IMR-90 (cell line): ENCODE results near the gene SCARF2.
"Not testable (repeated sequence)": the region's sequence is repeated elsewhere in the genome, so short reads cannot be mapped to it uniquely, and the experiment has no call there.

Source experiments
- CEBPB ChIP-seq: IDR thresholded peaks from 2 replicates; pipeline ENCODE4 v1.6.1; 2012; ENCODE audit warnings: low read depth, low read length, improper control_type of control experiment
- NFE2L2 ChIP-seq: fragments of 150-350 bp; IDR thresholded peaks from 2 replicates; pipeline ENCODE4 v1.6.1; 2016; ENCODE audit warnings: low read depth, mild to moderate bottlenecking, low read length
- POLR2A ChIP-seq: IDR thresholded peaks from 2 replicates; pipeline ENCODE4 v1.6.1; 2012; ENCODE audit warnings: mild to moderate bottlenecking, low read depth, low read length
- RAD21 ChIP-seq: IDR thresholded peaks from 2 replicates; pipeline ENCODE4 v1.6.1; 2012; ENCODE audit warnings: low read length, improper control_type of control experiment
- RCOR1 ChIP-seq: IDR thresholded peaks from 2 replicates; pipeline ENCODE4 v1.6.1; 2012; ENCODE audit warnings: mild to moderate bottlenecking, low read length, improper control_type of control experiment; ENCODE audit not compliant: insufficient replicate concordance
- RFX5 ChIP-seq: IDR thresholded peaks from 2 replicates; pipeline ENCODE4 v1.8.0; 2012; ENCODE audit warnings: low read depth, mild to moderate bottlenecking, low read length, moderate library complexity
- SMC3 ChIP-seq: fragments of 150-350 bp; IDR thresholded peaks from 2 replicates; pipeline ENCODE4 v1.6.1; 2016; ENCODE audit warnings: low read depth, mild to moderate bottlenecking, antibody characterized with exemption, low read length, moderate library complexity
- TF ChIP-seq, protein P1 (sequence below): conservative IDR thresholded peaks from 2 replicates; pipeline ENCODE4 v1.5.1; 2012; ENCODE audit warnings: mild to moderate bottlenecking, low read depth, low read length, improper control_type of control experiment
- TF ChIP-seq, protein P2 (sequence below): fragments of 150-350 bp; IDR thresholded peaks from 2 replicates; pipeline ENCODE4 v1.6.1; 2017; ENCODE audit warnings: mild to moderate bottlenecking, antibody characterized with exemption, low read length, low read depth

DNA sequence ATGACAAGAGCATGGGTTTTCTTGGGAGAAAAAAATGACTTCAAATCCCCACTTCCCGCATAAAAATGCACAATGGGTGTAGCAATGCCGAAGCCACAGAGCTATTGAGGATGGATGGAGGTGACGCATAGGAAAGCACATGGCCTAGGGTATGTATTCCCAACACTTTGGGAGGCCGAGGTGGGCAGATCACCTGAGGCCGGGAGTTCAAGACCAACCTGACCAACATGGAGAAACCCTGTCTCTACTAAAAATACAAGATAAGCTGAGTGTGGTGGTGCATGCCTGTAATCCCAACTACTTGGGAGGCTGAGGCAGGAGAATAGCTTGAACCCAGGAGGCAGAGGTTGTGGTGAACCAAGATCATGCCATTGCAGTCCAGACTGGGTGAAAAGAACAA is 58.9 kb downstream of the SCARF2 start:
- TF ChIP-seq, protein P1, sequence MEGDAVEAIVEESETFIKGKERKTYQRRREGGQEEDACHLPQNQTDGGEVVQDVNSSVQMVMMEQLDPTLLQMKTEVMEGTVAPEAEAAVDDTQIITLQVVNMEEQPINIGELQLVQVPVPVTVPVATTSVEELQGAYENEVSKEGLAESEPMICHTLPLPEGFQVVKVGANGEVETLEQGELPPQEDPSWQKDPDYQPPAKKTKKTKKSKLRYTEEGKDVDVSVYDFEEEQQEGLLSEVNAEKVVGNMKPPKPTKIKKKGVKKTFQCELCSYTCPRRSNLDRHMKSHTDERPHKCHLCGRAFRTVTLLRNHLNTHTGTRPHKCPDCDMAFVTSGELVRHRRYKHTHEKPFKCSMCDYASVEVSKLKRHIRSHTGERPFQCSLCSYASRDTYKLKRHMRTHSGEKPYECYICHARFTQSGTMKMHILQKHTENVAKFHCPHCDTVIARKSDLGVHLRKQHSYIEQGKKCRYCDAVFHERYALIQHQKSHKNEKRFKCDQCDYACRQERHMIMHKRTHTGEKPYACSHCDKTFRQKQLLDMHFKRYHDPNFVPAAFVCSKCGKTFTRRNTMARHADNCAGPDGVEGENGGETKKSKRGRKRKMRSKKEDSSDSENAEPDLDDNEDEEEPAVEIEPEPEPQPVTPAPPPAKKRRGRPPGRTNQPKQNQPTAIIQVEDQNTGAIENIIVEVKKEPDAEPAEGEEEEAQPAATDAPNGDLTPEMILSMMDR = not testable (repeated sequence)
- not testable (repeated sequence) for TF ChIP-seq POLR2A, RAD21, RFX5, NFE2L2, RCOR1, SMC3, CEBPB
- TF ChIP-seq, protein P2, sequence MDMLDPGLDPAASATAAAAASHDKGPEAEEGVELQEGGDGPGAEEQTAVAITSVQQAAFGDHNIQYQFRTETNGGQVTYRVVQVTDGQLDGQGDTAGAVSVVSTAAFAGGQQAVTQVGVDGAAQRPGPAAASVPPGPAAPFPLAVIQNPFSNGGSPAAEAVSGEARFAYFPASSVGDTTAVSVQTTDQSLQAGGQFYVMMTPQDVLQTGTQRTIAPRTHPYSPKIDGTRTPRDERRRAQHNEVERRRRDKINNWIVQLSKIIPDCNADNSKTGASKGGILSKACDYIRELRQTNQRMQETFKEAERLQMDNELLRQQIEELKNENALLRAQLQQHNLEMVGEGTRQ = not testable (repeated sequence)
